HepG2 (cell line): ENCODE data around the gene CEBPG. TPM values are rescaled to one million over a fixed set of nuclear protein-coding genes. Genes with fewer than 3 reads are reported as not detected.

ENCODE experiments used
- ATAC-seq: fragments of 200-7000 bp; cut with Tn5 transposase; 3 replicates; pipeline ENCODE4 v1.9.1; 2020; ENCODE audit warnings: mild to moderate bottlenecking, moderate library complexity
- BruUV-seq: library from RNA; stranded (reverse); fragments of 400-500 nt; replicated peaks from 2 replicates; lab custom pipeline; 2021; lab: Mats Ljungman, UMichigan
- CTCF ChIA-PET: fragments of 300-600 bp; formaldehyde crosslinking; extraction: SDS; loops from one replicate; lab custom pipeline; 2021; ENCODE audit warnings: low total read pairs, inconsistent platforms, low intra/inter-chr PET ratio; lab: Yijun Ruan, JAX
- POLR2A ChIA-PET: fragments of 350-600 bp; sonication (Branson Sonifier 250); formaldehyde crosslinking; loops from one replicate; lab custom pipeline; 2020; ENCODE audit warnings: antibody characterized with exemption, inconsistent platforms; lab: Yijun Ruan, JAX
- DNase-seq: peaks from one replicate; pipeline ENCODE4 v3.0.0-alpha.2; 2015; ENCODE audit warnings: low spot score
- FAIRE-seq: peaks from 3 replicates; lab custom pipeline; 2011; peaks lifted over from hg19 to GRCh38; lab: Jason Lieb, UNC
- H2AFZ ChIP-seq: one replicate; pipeline ENCODE4 v1.6.1; 2011; ENCODE audit warnings: low read length, inconsistent platforms
- H3K27ac ChIP-seq: fragments of 300-600 bp; 3 replicates; pipeline ENCODE4 v1.8.0; 2011; ENCODE audit warnings: mixed run types, mild to moderate bottlenecking, mixed read lengths, low read length, inconsistent platforms; ENCODE audit not compliant: insufficient read depth; ENCODE audit errors: extremely low read length
- H3K27me3 ChIP-seq, 2 experiments: fragments of 200-600 bp in 1 of 2; 2 replicates in 1 of 2; 3 replicates in 1 of 2; pipeline versions ENCODE4 v1.6.0 to v1.8.0; 2011; ENCODE audit warnings: low read length in 2 of 2, mild to moderate bottlenecking in 2 of 2, moderate library complexity in 2 of 2, inconsistent platforms in 1 of 2; ENCODE audit not compliant: insufficient read depth in 2 of 2, control insufficient read depth in 1 of 2
- H3K36me3 ChIP-seq, 2 experiments: fragments of 200-600 bp in 1 of 2; replicated peaks in 1 of 2; 2 replicates in 1 of 2; 3 replicates in 1 of 2; pipeline versions ENCODE4 v1.5.1 to v1.8.0; 2011; ENCODE audit warnings: low read length in 2 of 2, inconsistent platforms in 1 of 2; ENCODE audit not compliant: insufficient read depth in 2 of 2, control insufficient read depth in 1 of 2
- H3K4me1 ChIP-seq: 2 replicates; pipeline ENCODE4 v1.5.1; 2012; ENCODE audit warnings: low read length, inconsistent platforms; ENCODE audit not compliant: insufficient read depth
- H3K4me2 ChIP-seq: 2 replicates; pipeline ENCODE4 v1.6.0; 2011; ENCODE audit warnings: low read depth, low read length, inconsistent platforms
- H3K4me3 ChIP-seq, 3 experiments: fragments of 200-600 bp in 1 of 3; sonication (generic), shearing (Covaris generic) in 1 of 3; replicated peaks in 1 of 3; 2 replicates each; pipeline ENCODE4 v1.5.1; 2011 to 2016; ENCODE audit warnings: low read length in 3 of 3, inconsistent platforms in 2 of 3, low read depth in 2 of 3, mild to moderate bottlenecking in 2 of 3, control low read depth in 1 of 3, mixed read lengths in 1 of 3; ENCODE audit not compliant: insufficient read depth in 1 of 3
- H3K79me2 ChIP-seq: one replicate; pipeline ENCODE4 v1.6.1; 2011; ENCODE audit warnings: low read length, inconsistent platforms; ENCODE audit not compliant: insufficient read depth
- H3K9ac ChIP-seq: 2 replicates; pipeline ENCODE4 v1.6.0; 2011; ENCODE audit warnings: mild to moderate bottlenecking, low read depth, low read length, inconsistent platforms; ENCODE audit not compliant: insufficient read depth
- H3K9me3 ChIP-seq: 2 replicates; pipeline ENCODE4 v1.5.1; 2012; ENCODE audit warnings: mild to moderate bottlenecking, low read length
- H4K20me1 ChIP-seq: 2 replicates; pipeline ENCODE4 v1.6.0; 2011; ENCODE audit warnings: inconsistent platforms, mild to moderate bottlenecking, low read length, moderate library complexity; ENCODE audit not compliant: insufficient read depth
- FOSL2 ChIP-seq: sonication (generic); formaldehyde crosslinking; IDR thresholded peaks from 2 replicates; pipeline ENCODE4 v1.4.0; 2020; ENCODE audit warnings: missing genetic modification reagents
- HOXA9 ChIP-seq: sonication (generic); formaldehyde crosslinking; IDR thresholded peaks from 2 replicates; pipeline ENCODE4 v1.8.1; 2022; ENCODE audit warnings: missing genetic modification reagents, mild to moderate bottlenecking, moderate library complexity, borderline replicate concordance
- MEF2D ChIP-seq: sonication (generic); formaldehyde crosslinking; IDR thresholded peaks from 2 replicates; pipeline ENCODE4 v1.5.1; 2020; ENCODE audit warnings: mild to moderate bottlenecking, missing genetic modification reagents
- MXD4 ChIP-seq: IDR thresholded peaks from 2 replicates; pipeline ENCODE4 v1.6.1; 2016; ENCODE audit warnings: mild to moderate bottlenecking, missing biosample characterization, missing genetic modification reagents
- PHF21A ChIP-seq: sonication (generic); formaldehyde crosslinking; IDR thresholded peaks from 2 replicates; pipeline ENCODE4 v1.5.0; 2020; ENCODE audit warnings: mild to moderate bottlenecking, missing genetic modification reagents
- SATB2 ChIP-seq: sonication (generic); formaldehyde crosslinking; IDR thresholded peaks from 2 replicates; pipeline ENCODE4 v1.5.0; 2020; ENCODE audit warnings: missing genetic modification reagents
- SYNCRIP ChIP-seq: fragments of 200-400 bp; formaldehyde crosslinking; IDR thresholded peaks from 2 replicates; pipeline ENCODE4 v1.6.1; 2018; ENCODE audit warnings: mild to moderate bottlenecking, low read depth, low read length; ENCODE audit not compliant: insufficient read depth
- TSC22D2 ChIP-seq: sonication (generic); formaldehyde crosslinking; IDR thresholded peaks from 2 replicates; pipeline ENCODE4 v1.5.1; 2020; ENCODE audit warnings: missing genetic modification reagents, mild to moderate bottlenecking, borderline replicate concordance
- ZNF205 ChIP-seq: IDR thresholded peaks from 2 replicates; pipeline ENCODE4 v1.6.1; 2018; ENCODE audit warnings: missing biosample characterization, missing genetic modification reagents
- WGBS: methylation state at CpG from one replicate; pipeline ENCODE4 v1.1.6; 2017; ENCODE audit warnings: low lambda C conversion rate; 5-methylcytosine and 5-hydroxymethylcytosine counted together
- in situ Hi-C: cut with HindIII; loops from 2 replicates; pipeline ENCODE4 v1.10.0; 2017; ENCODE audit warnings: low pct_unique_long_range_greater_than_20kb; ENCODE audit not compliant: extremely low pct_ligation_motif_present
- intact Hi-C: fragments of 100-400 bp; cut with micrococcal nuclease; formaldehyde crosslinking; loops from one replicate; pipeline ENCODE4 v1.10.0; 2022; ENCODE audit not compliant: unreplicated experiment
- polyA plus RNA-seq, 8 experiments: library from polyadenylated mRNA; depleted of rRNA in 3 of 8; stranded (reverse) in 7 of 8; unstranded in 1 of 8; fragments of >200 nt; fragmentation: Illumina TruSeq in 4 of 8; extraction: Trizol in 4 of 8; gene quantifications; 2 replicates each; pipeline versions ENCODE4 v1.2.1 to v1.2.3, GENCODE V29; 2011 to 2016; ENCODE audit warnings: low read depth in 4 of 8, missing spikeins in 1 of 8, mixed read lengths in 1 of 8; ENCODE audit not compliant: insufficient read depth in 1 of 8
- total RNA-seq, 5 experiments: library from RNA; depleted of rRNA; stranded (reverse); fragments of >200 nt; fragmentation: Illumina TruSeq; extraction: Trizol; gene quantifications; 2 replicates each; pipeline ENCODE4 v1.2.3, GENCODE V29; 2016; ENCODE audit warnings: low read depth in 1 of 5
- TF ChIP-seq, protein P1 (sequence below): sonication (generic); formaldehyde crosslinking; IDR thresholded peaks from 2 replicates; pipeline ENCODE4 v1.5.1; 2020; ENCODE audit warnings: mild to moderate bottlenecking, missing genetic modification reagents
- TF ChIP-seq, protein P2 (sequence below): sonication (generic); formaldehyde crosslinking; IDR thresholded peaks from 2 replicates; pipeline ENCODE4 v1.4.0; 2020; ENCODE audit warnings: mild to moderate bottlenecking, missing genetic modification reagents, borderline replicate concordance

Gene CEBPG
- total and polyA plus RNA-seq, 2 of the 13 experiments (the other 11 are each of a cell fraction or from before 2014, with no cell fraction given) = 25.7 to 34.3 TPM

DNA sequence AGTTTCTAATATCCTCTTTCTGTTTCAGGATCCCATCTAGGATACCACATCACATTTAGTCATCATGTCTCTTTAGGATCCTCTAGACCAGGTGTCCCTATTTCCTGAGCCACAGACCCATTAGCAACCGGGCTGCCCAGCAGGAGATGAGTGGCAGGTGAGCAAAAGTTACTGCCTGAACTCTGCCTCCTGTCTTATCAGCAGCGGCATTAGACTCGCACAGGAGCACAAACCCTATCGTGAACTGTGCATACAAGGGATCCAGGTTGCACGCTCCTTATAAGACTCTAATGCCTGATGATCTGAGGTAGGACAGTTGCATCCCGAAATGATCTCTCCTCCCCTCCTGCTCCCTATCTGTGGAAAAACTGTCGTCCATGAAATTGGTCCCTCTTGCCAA lies 7.8 kb upstream of the CEBPG start:
- Histone ChIP-seq H3K79me2 (no peaks in the 10 kb centered on the region), H3K9ac (no peak overlapping the region)
- in situ Hi-C loops = no loop called here
- no peak for DNase-seq
- no peak for TF ChIP-seq SATB2 (CRISPR knock-in tag)
- no peak for TF ChIP-seq FOSL2 (CRISPR knock-in tag)
- no peak for TF ChIP-seq SYNCRIP
- TF ChIP-seq ZNF205 (CRISPR knock-in tag) = no peak
- TF ChIP-seq MEF2D (CRISPR knock-in tag) = no peak
- no peak for TF ChIP-seq TSC22D2 (CRISPR knock-in tag)
- no peak for TF ChIP-seq HOXA9 (CRISPR knock-in tag)
- TF ChIP-seq MXD4 (CRISPR knock-in tag) = no peak
- TF ChIP-seq PHF21A (CRISPR knock-in tag) = no peak
- TF ChIP-seq, all 625 proteins: peak for 0
- Histone ChIP-seq H3K36me3 (no peaks in the 10 kb centered on the region), H3K4me3 (no peak overlapping the region), H3K27me3 (peaks cover 0 to 4% of the 10 kb centered on the region in 2 experiments; a peak in 1 of 5 replicates), H3K9me3 (no peaks in the 10 kb centered on the region), H3K4me2 (no peak overlapping the region), H2AFZ (no peak overlapping the region), H4K20me1 (no peaks in the 10 kb centered on the region), H3K27ac (no peak overlapping the region), H3K4me1 (peaks cover 11% of the 10 kb centered on the region)
- WGBS = 2% methylated on average over 5 of the region's 7 CpGs
- CTCF ChIA-PET = no interaction called here
- ATAC-seq (peak; percentile 38; the same call in 1 of the 3 replicates), FAIRE-seq (no peak)
- POLR2A ChIA-PET = no interaction called here
- intact Hi-C loops = no loop called here
- no TSS peak for BruUV-seq

DNA sequence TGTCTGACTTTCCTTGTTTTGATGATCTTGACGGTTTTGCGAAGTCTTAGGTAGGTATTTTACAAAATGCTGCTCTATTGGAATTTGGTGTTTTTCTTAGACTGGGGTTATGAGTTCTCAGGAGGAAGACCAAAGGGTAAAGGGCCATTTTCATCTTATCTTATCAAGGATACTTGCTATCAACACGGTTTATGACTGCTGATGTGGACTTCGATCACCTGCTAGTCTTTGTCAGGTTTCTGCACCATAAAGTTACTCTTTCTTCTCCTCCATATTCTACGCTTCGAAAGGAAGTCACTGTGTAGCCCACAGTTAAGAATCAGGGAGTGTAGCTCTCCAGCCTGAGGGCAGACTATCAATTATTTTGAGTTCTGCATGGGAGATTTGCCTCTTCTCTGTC lies 7.4 kb upstream of the CEBPG start:
- in situ Hi-C loops = no loop called here
- Histone ChIP-seq H2AFZ (no peak overlapping the region), H3K4me1 (peaks cover 11% of the 10 kb centered on the region), H3K4me3 (no peak overlapping the region), H3K9me3 (no peaks in the 10 kb centered on the region), H3K36me3 (no peaks in the 10 kb centered on the region), H3K27ac (no peak overlapping the region)
- CTCF ChIA-PET = no interaction called here
- DNase-seq (no peak), ATAC-seq (no peak)
- TF ChIP-seq, protein P1, sequence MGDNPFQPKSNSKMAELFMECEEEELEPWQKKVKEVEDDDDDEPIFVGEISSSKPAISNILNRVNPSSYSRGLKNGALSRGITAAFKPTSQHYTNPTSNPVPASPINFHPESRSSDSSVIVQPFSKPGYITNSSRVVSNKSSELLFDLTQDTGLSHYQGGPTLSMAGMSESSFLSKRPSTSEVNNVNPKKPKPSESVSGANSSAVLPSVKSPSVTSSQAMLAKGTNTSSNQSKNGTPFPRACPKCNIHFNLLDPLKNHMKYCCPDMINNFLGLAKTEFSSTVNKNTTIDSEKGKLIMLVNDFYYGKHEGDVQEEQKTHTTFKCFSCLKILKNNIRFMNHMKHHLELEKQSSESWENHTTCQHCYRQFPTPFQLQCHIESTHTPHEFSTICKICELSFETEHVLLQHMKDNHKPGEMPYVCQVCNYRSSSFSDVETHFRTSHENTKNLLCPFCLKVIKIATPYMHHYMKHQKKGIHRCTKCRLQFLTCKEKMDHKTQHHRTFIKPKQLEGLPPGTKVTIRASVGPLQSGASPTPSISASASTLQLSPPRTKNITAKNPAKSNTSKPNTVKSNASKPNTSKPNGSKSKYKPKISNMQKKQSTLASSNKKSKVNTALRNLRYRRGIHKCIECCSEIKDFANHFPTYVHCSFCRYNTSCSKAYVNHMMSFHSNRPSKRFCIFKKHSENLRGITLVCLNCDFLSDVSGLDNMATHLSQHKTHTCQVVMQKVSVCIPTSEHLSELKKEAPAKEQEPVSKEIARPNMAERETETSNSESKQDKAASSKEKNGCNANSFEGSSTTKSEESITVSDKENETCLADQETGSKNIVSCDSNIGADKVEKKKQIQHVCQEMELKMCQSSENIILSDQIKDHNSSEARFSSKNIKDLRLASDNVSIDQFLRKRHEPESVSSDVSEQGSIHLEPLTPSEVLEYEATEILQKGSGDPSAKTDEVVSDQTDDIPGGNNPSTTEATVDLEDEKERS (CRISPR knock-in tag) = no peak
- TF ChIP-seq, protein P2, sequence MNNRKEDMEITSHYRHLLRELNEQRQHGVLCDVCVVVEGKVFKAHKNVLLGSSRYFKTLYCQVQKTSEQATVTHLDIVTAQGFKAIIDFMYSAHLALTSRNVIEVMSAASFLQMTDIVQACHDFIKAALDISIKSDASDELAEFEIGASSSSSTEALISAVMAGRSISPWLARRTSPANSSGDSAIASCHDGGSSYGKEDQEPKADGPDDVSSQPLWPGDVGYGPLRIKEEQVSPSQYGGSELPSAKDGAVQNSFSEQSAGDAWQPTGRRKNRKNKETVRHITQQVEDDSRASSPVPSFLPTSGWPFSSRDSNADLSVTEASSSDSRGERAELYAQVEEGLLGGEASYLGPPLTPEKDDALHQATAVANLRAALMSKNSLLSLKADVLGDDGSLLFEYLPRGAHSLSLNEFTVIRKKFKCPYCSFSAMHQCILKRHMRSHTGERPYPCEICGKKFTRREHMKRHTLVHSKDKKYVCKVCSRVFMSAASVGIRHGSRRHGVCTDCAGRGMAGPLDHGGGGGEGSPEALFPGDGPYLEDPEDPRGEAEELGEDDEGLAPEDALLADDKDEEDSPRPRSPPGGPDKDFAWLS (CRISPR knock-in tag) = no peak
- TF ChIP-seq, all 625 proteins: peak for 0
- Histone ChIP-seq H4K20me1 (no peaks in the 10 kb centered on the region), H3K79me2 (no peaks in the 10 kb centered on the region), H3K4me2 (no peak overlapping the region), H3K27me3 (no peaks in the 10 kb centered on the region; a peak in 1 of 5 replicates), H3K9ac (no peak overlapping the region)
- POLR2A ChIA-PET = interaction anchor here (1.0 kb wide), 1 partner anchor 26 kb away, joined by 3 read pairs; no protein-coding TSS in a partner anchor
- no TSS peak for BruUV-seq
- 13% methylated on average over 6 of the region's 6 CpGs for WGBS
- FAIRE-seq = no peak
- intact Hi-C loops = no loop called here
